Measurements from ENCODE around the gene GNG2.

The GNG2 gene

DNA sequence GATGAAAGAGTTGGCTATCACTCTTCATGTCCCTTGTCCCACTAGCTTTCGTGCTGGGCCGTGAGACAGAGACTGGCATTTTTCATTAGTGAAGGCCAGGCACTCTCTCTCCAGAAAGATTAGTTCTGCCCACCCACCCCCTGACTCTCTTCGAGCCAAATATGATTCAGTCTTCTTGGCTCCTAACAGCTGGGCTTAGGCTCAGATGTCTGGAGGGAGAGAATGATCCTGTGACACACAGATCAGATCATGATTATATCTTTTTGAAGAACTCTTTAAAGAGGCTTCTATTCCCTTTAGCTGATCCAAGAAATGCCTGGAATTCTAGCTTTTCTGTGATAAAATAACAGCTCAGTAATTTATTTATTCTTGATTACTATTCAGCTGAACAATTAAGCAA lies 5.2 kb upstream of the GNG2 start:
- no peak for DNase-seq (ENCODE audit: low read depth in 2 of 2)

DNA sequence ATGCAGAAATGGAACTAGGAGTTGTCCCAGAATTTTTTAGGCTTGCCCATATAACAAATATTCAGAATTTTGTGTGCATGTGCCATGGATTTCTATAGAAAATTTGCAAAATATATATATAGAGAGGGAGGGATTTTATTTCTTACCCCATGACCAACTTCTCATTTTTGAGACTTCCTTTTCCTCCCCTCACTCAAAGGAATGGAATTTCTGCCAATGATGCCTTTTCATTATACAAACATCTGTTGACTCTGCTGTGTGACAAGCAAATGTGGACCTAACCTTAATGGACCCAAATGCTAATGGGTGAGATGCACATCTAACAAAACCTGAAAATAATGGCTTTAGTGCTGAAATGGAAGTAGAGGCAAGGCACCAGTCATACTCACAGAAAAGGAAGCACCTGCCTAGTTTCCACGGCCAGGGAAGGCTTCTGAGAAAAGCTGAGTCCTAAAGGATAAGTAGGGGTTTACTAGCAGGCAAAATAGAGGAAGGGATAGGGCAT lies 3.6 kb upstream of the GNG2 start:
- DNase-seq (ENCODE audit: low read depth in 2 of 2): no peak

DNA sequence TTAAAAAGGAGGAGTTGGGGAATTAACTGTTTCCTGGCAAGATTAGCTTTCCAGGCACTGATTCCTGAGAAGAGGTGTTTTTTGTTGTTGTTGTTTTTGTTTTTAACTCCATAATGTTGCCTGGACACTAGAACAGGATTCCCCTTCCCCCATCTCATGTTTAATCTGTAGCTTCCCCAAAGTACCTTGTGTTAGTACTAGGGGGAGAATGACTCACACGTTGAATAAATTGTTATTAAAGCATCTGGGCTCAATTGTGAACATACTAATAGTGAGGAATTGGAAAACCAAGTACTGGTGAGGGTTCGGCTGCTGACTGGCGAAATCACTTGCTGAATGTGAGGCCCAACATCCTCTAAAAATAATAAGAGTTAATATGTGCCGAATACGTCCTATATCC lies 1.3 kb upstream of the GNG2 start:
- DNase-seq (ENCODE audit: low read depth in 2 of 2): no peak

DNA sequence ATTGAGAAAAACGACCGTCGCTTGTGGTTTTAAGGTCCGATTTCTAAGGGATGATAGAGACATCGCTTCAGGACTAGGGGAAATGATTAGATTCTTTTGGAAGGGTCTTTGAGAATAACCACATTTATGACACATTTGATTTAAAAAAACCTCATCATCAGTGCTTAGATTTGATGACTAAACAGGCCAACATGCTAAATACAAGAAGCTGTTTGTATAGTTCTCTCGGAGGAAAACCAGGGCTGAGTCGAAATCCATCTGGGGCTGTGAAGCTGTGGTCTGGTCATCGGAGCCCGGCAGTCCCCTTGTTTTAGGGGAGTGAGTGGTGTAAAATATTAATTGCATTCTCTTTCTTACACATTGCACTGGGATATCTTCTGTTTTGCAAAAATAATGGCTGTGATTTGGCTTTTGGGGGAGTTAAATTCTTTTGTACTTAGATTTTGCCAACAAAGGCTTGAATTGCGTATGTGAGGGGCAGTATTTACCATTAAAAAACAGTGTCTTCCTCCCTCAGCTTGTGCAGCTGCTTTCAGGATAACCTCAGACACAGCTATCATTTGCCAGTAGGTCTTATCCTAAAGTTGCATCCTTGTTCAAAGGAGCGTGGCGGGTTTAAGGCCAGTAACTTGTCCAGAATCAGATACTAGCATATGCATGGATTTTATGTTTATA lies 550 bp downstream of the GNG2 start:
- no peak for DNase-seq (ENCODE audit: low read depth in 2 of 2)

DNA sequence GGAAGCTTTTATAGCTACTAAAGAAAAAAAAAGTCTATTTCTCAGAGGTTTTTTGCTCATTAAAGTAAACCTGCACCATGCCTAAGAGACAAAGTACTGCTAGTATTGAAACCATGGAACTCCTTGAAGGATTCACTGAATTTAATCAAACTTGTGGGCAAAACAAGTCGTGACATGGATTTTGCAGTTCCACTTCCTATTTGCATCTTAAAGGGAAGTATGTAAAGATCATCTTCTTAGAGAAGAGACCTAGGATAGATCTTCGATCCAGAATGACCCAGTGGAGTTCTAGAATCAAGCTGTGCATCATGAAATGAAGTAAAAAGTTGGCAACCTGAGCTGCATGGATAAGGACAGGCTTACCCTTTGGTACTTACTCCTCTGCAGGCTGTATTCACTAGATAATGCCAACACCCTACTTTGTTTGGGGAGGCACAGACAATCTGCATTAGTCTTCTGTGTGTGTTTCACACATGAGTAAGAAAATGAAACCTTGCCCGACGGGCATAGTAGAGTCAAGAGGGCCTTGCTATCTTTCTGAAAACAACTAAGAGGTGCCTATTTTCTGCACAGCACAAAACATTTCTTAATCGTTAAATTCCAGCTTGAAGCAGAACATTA lies 1.9 kb downstream of the GNG2 start:
- no peak for DNase-seq (ENCODE audit: low read depth in 2 of 2)

DNA sequence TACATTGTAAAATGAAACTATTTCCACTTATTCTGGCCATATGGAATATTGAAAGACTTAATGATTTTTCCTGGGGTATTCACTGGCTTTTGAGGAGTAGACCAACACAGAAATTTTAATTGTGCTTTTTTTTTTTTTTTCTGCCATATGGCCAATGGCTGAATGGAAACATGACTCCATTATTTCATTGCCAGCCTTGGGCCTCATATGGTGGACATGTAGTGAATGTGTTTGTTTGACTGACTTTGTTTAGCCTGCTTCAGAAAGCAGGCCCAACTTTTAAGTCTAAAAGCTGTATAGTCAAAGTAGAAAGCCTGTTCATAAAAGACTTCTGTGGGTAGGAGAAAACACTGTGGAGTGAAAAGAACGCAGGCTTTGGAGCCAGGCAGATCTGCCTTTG lies 2.4 kb downstream of the GNG2 start:
- no peak for DNase-seq (ENCODE audit: low read depth in 2 of 2)

DNA sequence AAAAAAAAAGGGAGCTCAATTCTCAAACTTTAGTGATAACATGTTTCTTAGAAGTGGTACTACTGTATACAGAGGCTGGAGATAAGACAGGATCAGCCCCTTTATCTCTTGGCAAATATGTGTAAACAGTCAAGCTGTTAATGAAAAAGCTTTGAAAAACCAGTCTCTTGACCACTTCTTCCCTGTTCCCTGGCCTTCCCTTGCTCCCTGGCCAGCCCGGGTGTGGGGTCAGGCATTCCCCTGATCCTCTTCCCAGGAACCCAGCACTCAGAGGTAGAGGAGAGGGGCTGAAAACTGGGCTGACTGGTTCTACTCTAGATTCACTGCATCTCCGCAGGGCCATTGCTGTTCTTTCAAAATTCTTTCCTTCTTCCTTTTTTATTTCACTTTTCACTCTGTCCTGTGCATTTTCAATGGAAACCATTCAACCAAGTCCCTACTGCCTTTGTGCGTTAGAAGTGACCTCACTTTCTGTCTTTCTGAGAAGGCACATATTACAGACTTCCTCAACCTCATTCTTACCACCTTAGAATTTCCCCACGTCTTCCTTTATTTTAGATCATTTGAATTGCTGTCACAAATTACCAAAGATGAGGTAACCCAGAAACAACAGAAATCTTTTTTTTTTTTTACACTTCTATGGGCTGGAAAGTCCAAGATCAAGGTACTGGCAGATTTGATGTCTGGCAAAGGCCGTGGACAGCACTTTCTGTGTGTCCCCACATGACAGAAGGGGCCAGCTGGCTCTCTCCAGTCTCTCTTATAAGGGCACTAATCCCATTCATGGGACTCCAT lies 5.7 kb downstream of the GNG2 start:
- DNase-seq (ENCODE audit: low read depth in 2 of 2): no peak

DNA sequence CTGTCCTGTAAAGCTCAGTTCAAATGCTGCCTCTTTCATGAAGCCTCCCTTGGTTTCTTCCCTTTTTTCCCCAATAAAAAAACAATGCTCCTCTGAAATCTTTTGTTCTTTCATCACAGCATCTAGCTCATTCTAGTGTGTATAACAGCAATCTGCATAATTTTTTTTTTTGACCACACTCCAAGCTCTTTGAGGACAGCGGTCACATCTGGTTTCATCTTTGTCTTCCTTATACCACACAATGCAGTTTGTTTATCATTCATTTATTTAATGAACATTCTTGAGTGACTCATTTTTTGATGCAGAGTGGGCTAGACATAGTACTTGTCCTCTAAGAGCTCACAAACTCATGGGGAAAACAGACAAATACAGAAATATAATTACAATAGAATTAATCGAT lies 7.3 kb downstream of the GNG2 start:
- no peak for DNase-seq (ENCODE audit: low read depth in 2 of 2)

DNA sequence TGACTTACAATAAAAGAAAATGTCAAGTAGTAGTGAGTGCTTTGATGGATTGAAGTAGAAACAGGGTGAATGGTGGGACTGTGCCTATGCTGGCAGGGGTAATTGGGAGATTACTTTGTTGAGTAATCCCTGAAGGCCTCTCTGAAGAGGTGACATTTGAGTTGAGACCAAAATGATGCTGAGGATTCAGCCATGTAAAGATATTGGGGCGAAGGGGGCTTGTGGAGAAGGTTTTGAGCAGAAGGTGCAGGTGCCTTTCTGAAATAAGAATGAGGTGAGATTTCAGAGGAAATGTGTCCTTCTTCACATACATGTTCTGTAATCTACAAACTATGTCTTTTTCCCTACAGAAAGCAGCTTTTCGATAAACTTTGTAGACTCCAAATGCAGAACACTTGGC lies 8.0 kb downstream of the GNG2 start:
- DNase-seq (ENCODE audit: low read depth in 2 of 2): no peak

DNA sequence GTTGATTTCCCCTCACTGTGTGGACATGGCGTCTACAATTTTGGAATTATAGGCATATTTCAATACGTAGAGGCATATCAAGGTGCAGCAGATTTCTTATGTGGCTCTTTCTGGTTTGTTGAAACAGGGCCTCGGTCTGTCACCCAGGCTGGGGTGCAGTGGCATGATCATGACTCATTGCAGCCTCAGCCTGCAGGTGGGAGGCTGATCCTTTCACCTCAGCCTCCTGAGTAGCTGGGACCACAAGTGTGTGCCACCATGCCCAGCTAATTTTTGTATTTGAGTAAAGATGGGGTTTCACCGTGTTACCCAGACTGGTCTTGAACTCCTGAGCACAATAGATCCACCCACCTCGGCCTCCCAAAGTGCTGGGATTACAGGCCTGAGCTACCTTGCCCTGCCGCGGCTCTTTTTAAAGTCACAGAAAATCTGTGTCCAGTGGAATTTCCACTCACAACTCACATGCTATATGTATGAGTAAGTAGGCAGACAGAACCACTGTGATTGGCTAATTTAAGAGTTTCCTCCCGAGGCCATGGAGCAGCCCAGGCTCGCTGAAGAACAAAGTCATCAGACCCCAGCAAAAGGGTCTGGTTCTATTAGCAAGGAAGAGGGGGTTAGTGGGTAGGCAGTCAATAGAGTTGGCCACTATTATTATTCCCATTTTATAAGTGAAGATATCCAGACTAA lies 9.1 kb downstream of the GNG2 start:
- DNase-seq (ENCODE audit: low read depth in 2 of 2): no peak

DNA sequence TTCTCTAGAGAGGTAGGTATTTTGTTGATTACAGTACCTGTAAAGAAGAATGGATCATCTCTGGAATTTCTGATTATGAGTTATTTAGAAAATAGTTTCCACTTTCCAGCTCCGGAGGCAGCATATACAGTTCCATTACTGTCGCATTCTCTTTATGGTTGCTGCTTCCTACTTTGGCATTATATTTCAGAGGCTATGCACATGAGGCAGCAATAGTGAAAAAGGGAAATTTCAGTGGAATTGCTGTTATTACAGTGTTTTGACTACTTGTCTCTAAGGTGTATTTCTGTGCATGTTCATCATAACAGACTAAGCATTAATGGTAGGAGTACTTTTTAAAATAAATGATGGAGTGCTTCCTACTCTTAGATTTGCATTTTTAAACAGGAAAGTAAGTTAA lies 10.2 kb downstream of the GNG2 start:
- DNase-seq (ENCODE audit: low read depth in 2 of 2): no peak

DNA sequence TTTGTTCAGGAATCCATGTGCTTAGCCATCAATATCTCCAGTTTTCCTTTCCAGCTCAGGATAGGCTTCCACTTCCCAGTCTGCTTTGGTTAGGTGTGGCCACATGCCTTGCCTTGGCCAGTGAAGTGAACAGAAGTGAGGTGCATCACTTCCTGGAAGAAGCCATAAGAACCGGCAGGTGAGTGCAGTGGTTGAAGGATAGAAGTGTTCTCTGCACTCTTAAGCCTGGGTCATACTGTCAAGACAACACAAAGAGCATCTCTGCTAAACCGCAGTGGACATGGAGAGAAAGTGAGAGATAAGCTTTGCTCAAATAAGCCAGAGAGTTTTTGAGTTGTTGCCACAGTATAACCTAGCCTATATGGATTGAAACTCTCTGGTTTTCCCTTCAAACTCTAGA lies 11.4 kb downstream of the GNG2 start:
- no peak for DNase-seq (ENCODE audit: low read depth in 2 of 2)

DNA sequence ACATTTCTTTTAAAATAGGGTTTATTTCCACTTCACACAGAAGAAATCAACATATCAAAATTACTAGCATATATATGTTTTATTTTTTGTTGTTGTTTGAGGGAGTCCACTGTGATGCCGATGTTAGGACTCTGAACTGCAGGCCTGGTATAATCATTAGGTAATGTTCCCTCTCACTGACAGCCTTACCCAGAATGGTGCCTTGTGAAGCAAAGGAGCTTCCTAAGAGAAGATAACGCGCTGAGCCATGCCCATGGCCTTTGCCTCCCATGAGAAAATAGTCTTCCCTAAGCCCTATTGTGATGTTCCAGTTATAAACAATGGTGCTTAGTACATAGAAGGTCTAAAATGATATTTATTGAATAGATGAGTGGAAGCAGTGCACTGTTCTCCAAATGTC lies 12.0 kb downstream of the GNG2 start:
- no peak for DNase-seq (ENCODE audit: low read depth in 2 of 2)

DNA sequence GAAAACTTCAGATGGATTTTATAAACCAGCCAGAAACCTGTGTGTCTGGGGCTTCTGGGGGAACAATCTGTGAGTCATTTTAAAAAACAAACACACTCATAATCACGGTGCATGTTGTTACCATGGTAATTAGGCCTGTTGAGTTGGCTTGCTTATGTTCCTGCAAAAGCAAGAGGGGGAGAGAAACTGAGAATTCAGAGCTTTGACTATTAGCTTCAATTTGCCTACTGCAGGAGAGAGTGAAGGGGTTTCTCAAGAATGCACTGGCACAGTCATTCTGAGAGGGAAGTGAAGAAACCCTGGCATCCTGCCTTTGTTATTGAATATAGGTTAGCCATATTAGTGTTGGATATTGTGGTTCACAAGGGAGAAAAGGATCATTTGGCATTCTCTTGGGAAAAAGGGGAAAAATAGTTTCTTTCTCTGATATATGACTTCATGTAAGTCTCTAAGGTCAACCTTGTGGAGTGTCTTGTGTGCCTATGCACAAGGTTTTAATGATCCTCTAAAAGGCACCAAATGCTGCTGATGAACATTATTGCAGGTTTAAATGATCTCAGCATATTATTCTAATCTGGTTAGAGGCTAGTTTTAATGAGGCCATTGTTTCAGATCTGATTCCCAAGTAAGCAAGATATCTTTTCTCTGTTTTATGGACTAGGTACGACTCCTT lies 12.9 kb downstream of the GNG2 start:
- no peak for DNase-seq (ENCODE audit: low read depth in 2 of 2)

DNA sequence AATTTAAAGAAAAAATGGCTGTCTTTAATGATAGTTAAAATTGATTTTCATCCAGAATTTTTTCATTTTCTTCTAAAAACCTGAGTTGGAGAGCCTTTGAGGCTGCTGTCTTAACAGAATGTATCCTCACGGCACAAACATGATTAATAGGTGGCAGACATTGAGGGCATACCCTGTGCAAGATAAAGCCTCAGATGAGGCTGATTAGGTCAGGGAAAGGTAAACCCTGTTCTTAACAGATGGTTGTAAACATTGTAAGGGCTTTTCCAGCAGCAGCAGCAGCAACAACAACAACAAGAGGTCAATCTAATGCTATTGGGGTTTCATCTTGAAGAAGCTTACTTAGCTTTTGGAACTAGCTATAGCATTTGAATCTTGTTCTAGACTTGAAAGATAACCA lies 17.4 kb downstream of the GNG2 start:
- DNase-seq (ENCODE audit: low read depth in 2 of 2): no peak

DNA sequence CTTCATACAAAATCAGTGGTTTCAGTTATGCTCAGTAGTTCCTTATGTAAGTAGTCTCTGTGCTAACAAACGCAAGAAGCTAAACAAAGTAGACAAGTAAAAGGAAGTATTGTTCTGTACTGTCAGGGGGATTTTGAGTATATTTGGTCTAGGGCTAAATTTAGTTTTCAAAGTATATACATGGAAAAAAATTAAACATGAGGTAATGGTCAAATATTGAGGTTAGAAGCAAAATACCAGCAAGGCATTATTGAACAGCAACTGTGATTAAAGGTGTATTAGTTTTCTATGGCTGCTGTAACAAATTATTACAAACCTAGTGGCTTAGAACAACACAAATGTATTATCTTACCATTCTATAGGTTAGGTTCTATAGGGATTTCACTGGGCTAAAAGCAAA lies 18.8 kb downstream of the GNG2 start:
- no peak for DNase-seq (ENCODE audit: low read depth in 2 of 2)

DNA sequence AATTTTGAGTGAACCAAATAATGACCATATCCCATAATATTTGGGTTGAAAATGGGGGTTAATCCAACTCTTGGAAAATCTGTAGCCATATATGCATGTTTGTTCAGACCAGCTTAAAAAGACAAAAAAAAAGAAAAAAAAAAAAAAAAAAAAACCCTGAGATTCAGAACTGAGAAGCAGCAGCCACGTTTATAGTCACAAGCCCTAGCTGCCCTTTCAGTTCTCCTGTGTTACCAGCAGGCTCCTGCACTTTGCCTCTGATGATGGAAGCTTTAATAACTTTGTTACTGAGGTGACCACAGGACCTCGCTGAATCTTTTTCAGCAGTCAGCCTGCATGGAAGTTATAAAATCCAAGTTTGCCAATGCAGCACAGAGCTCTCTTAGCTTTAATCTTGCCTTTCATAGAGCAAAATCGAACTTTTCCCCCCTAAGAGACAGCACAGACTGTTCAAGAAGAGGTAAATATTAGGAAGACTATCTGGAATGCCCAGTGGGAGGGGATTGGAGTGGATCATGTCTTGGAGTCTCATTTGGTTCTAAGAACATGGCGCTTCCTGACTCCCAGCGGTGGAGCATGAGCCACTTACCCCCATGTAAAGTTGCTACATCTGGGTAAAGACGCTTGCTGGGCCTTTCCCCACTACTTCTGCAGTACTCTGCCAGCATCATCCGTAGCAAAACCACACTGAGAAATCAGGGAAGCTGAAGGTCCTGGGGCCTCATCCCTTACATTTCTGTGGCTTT lies 20.6 kb downstream of the GNG2 start:
- DNase-seq (ENCODE audit: low read depth in 2 of 2): no peak

DNA sequence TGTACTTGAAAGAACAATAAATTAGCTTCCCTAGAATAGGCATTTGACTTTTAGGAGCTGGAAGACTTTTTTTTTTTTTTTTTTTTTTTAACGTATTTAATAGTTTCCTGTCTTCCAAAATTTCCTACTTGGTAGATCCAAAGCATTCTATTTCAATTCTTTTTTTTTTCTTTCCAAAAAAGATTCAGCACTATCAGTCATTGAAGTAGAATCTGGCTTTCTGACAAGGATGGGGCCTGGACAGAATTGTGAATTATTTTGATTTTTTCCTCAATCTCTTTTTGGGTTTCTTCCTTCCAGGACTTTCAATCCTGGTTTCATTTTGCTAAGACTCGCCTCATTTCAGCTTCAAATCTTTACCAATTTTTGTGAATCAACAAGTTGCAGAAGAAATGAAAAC lies 21.2 kb downstream of the GNG2 start:
- no peak for DNase-seq (ENCODE audit: low read depth in 2 of 2)

DNA sequence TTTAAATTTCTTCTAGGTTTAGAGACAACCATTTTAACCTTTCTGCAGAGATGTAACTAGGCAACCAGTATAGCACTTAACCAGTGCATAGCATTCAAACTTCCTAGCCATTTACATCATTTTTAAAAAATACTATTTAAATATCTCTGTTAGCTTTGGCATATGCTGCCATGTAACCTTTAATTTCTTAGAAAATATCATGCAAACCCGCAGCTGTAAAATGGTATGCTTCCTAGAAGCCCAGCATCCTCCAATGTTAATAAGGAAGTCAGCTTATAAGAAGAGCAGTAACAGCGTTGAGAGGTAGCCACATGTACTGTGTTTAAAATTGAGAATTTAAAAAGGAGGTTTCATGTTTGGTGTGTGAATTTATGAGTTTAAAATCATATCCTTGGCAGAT lies 22.8 kb downstream of the GNG2 start:
- DNase-seq (ENCODE audit: low read depth in 2 of 2): no peak

DNA sequence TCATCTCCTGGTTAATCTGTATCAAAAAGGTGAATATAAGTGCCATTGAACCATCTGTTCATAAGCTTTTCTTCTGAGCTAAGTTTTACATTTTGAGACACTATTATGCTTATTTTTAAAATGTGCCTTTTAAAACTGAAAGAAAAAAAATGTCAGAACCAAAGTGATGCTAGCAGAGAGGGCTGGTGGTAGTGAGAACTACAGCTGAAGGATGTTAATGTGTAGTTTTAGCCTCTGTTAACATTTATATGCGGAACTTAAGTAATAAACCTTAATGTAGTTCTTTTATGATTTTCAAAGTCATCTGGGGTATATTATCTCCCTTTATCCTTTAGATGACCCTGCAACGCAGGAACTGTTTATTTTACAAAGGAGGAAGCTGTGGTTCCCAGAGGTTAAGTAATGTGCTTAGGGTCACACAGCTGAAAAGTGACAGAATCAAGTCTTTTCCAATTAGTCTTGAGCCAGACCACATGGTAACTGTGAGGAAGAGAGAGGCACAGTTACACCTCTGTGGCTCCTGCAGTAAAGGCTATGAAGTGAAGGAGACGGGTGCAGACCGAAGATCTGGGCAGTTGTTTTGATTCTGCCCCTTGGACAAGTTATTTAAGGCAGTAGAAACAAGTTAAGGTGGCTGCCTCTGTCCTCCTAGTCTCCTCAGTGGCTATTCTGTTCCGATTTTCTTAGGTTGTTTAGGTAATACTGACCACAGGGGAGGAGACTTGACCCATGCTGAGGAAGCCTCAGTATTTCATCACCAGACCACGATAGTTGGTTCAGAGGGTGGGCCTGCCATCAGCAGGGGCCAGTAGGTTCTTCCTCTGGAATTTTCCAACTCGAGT lies 23.9 kb downstream of the GNG2 start:
- no peak for DNase-seq (ENCODE audit: low read depth in 2 of 2)
